ENCODE measurements around the gene MAN1A2.

- no peak for TF ChIP-seq POLR2A (IDR thresholded peaks at IDR 0.05)
- no peak for TF ChIP-seq CTCF (IDR thresholded peaks at IDR 0.05)
- no peak for TF ChIP-seq EP300 (IDR thresholded peaks at IDR 0.05)
Measured at GRCh38 chr1:117577191-117577885, 210.1 kb downstream of the MAN1A2 start.
